ENCODE data around the gene TPST1.

DNA sequence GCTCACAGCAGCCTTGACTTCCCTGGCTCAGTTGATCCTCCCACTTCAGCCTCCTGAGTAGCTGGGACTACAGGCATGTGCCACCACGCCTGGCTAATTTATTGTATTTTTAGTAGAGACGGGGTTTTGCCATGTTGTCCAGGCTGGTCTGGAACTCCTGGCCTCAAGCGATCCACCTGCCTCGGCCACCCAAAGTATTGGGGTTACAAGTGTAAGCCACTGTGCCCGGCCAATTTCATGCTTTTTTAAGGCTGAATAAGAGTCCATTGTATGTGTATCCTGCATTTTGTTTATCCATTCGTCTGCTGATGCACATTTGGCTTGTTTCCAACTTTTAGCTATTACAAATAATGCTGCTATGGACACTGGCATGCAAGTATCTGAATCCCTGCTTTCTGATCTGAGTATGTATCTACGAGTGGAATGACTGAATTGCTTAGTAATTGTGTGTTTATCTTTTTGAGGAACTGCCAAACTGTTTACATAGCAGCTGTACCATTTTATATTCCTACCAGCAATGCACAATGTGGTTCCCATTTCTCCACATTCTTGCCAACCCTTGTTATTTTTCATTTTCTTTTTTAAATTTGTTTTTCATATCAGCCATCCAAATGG is 37.3 kb upstream of the TPST1 start:
- TF ChIP-seq POLR2AphosphoS5 (IDR thresholded peaks at IDR 0.05) (no peak), CTCF (IDR thresholded peaks at IDR 0.05) (no peak)
